Body of pancreas (tissue), 4 donors: ENCODE data around the gene MGRN1.

Experiments used
- CTCF ChIP-seq, 7 experiments: fragments of 450-650 bp in 4 of 7; fragments of 200-600 bp in 3 of 7; sonication (generic) in 3 of 7; IDR thresholded peaks; one replicate each; pipeline ENCODE4 v1.5.1; 2016 to 2019; ENCODE audit warnings: antibody characterized with exemption in 7 of 7
- POLR2A ChIP-seq, 3 donors: fragments of 450-650 bp; IDR thresholded peaks; one replicate each; pipeline ENCODE4 v1.6.1; 2016; ENCODE audit warnings: antibody characterized with exemption in 3 of 3, mild to moderate bottlenecking in 2 of 3

GRCh38 chr16:4679850-4680636 lies 55.4 kb downstream of the MGRN1 start:
- TF ChIP-seq CTCF (IDR thresholded peaks at IDR 0.05) (no peak), POLR2A (IDR thresholded peaks at IDR 0.05) (peak in 2 of 3 donors; percentile 9 to 11)
